ENCODE data around the gene TSPAN10.

Gene TSPAN10

GRCh38 chr17:81636505-81637288, at the start of gene TSPAN10, which contains the start of gene NPLOC4:
Gene TSPAN10 (plus strand): TSS chr17:81637196. CDS start chr17:81642413, 5,217 bp downstream.
Gene NPLOC4 (minus strand): TSS chr17:81637112. CDS start chr17:81636930, 182 bp downstream.
- H3K27me3 Mint-ChIP-seq: peaks cover 4% of the 10 kb centered on the region
- intact Hi-C loops (cut with micrococcal nuclease): loop anchor here (1.0 kb wide), 1 partner anchor 30 kb away; the partner anchor contains the start of genes CCDC137 and OXLD1
- peaks cover 13% of the 10 kb centered on the region for H3K4me1 Mint-ChIP-seq (ENCODE audit: low read depth)
- no peaks in the 10 kb centered on the region for H3K9me3 Mint-ChIP-seq
- peak within 1 kb of the TSS; percentile 83 for H3K4me3 Mint-ChIP-seq
- H3K27ac Mint-ChIP-seq: peak within 1 kb of the TSS; percentile 92
- H3K36me3 Mint-ChIP-seq (ENCODE audit: low read depth): peaks cover 15% of the 10 kb centered on the region

GRCh38 chr17:81589612-81590011, 47.4 kb upstream of the TSPAN10 start:
- H3K36me3 Mint-ChIP-seq (ENCODE audit: low read depth): peaks cover 100% of the 10 kb centered on the region
- H3K4me1 Mint-ChIP-seq (ENCODE audit: low read depth): no peaks in the 10 kb centered on the region
- no peaks in the 10 kb centered on the region for H3K27me3 Mint-ChIP-seq
- intact Hi-C loops (cut with micrococcal nuclease): no loop called here
- no peaks in the 10 kb centered on the region for H3K9me3 Mint-ChIP-seq
- H3K27ac Mint-ChIP-seq: no peak overlapping the region
- no peak overlapping the region for H3K4me3 Mint-ChIP-seq

GRCh38 chr17:81590121-81590520, 46.9 kb upstream of the TSPAN10 start:
- intact Hi-C loops (cut with micrococcal nuclease): no loop called here
- Mint-ChIP-seq H3K9me3 (no peaks in the 10 kb centered on the region), H3K27ac (no peak overlapping the region), H3K4me1 (ENCODE audit: low read depth) (no peaks in the 10 kb centered on the region), H3K4me3 (no peak overlapping the region), H3K36me3 (ENCODE audit: low read depth) (peaks cover 100% of the 10 kb centered on the region), H3K27me3 (no peaks in the 10 kb centered on the region)

- Mint-ChIP-seq H3K27me3 (no peaks in the 10 kb centered on the region), H3K4me3 (no peak overlapping the region), H3K36me3 (ENCODE audit: low read depth) (peaks cover 100% of the 10 kb centered on the region), H3K9me3 (no peaks in the 10 kb centered on the region), H3K4me1 (ENCODE audit: low read depth) (no peaks in the 10 kb centered on the region), H3K27ac (no peak overlapping the region)
- intact Hi-C loops (cut with micrococcal nuclease): no loop called here
These were observed 45.0 kb upstream of the TSPAN10 start for GRCh38 chr17:81591971-81592370.

GRCh38 chr17:81593105-81593871, 43.7 kb upstream of the TSPAN10 start:
- Mint-ChIP-seq H3K27me3 (no peaks in the 10 kb centered on the region), H3K4me3 (no peak overlapping the region), H3K4me1 (ENCODE audit: low read depth) (peaks cover 8% of the 10 kb centered on the region), H3K9me3 (no peaks in the 10 kb centered on the region), H3K36me3 (ENCODE audit: low read depth) (peaks cover 91% of the 10 kb centered on the region), H3K27ac (no peak overlapping the region)
- intact Hi-C loops (cut with micrococcal nuclease): no loop called here

GRCh38 chr17:81599719-81600486, 37.1 kb upstream of the TSPAN10 start:
- no peak overlapping the region for H3K4me3 Mint-ChIP-seq
- H3K4me1 Mint-ChIP-seq (ENCODE audit: low read depth): peaks cover 41% of the 10 kb centered on the region
- H3K27ac Mint-ChIP-seq: no peak overlapping the region
- peaks cover 78% of the 10 kb centered on the region for H3K36me3 Mint-ChIP-seq (ENCODE audit: low read depth)
- H3K27me3 Mint-ChIP-seq: no peaks in the 10 kb centered on the region
- intact Hi-C loops (cut with micrococcal nuclease): loop anchor here (2.0 kb wide), 2 partner anchors 47 to 347 kb away; partner anchors contain the start of gene FAAP100
- H3K9me3 Mint-ChIP-seq: no peaks in the 10 kb centered on the region

- Mint-ChIP-seq H3K27ac (no peak overlapping the region), H3K27me3 (no peaks in the 10 kb centered on the region)
These were observed 35.4 kb upstream of the TSPAN10 start for GRCh38 chr17:81601525-81602120.

GRCh38 chr17:81603846-81604610, 33.0 kb upstream of the TSPAN10 start:
- intact Hi-C loops (cut with micrococcal nuclease): no loop called here
- no peaks in the 10 kb centered on the region for H3K9me3 Mint-ChIP-seq
- no peak overlapping the region for H3K27ac Mint-ChIP-seq
- no peaks in the 10 kb centered on the region for H3K27me3 Mint-ChIP-seq
- peaks cover 26% of the 10 kb centered on the region for H3K4me1 Mint-ChIP-seq (ENCODE audit: low read depth)
- H3K4me3 Mint-ChIP-seq: no peak overlapping the region
- peaks cover 91% of the 10 kb centered on the region for H3K36me3 Mint-ChIP-seq (ENCODE audit: low read depth)

More at GRCh38 chr17:81601525-81602120, 35.4 kb upstream of the TSPAN10 start:
- H3K4me3 Mint-ChIP-seq: no peak overlapping the region
- intact Hi-C loops (cut with micrococcal nuclease): loop anchor here (2.0 kb wide), 1 partner anchor 349 kb away; no protein-coding TSS in a partner anchor
- H3K9me3 Mint-ChIP-seq: no peaks in the 10 kb centered on the region
- H3K4me1 Mint-ChIP-seq (ENCODE audit: low read depth): peaks cover 41% of the 10 kb centered on the region
- peaks cover 76% of the 10 kb centered on the region for H3K36me3 Mint-ChIP-seq (ENCODE audit: low read depth)

- no peaks in the 10 kb centered on the region for H3K9me3 Mint-ChIP-seq
- H3K4me3 Mint-ChIP-seq: no peak overlapping the region
- H3K36me3 Mint-ChIP-seq (ENCODE audit: low read depth): peaks cover 95% of the 10 kb centered on the region
- intact Hi-C loops (cut with micrococcal nuclease): no loop called here
- no peak overlapping the region for H3K27ac Mint-ChIP-seq
- H3K4me1 Mint-ChIP-seq (ENCODE audit: low read depth): no peaks in the 10 kb centered on the region
- H3K27me3 Mint-ChIP-seq: no peaks in the 10 kb centered on the region
These were observed 29.6 kb upstream of the TSPAN10 start for GRCh38 chr17:81607431-81607830.

- Mint-ChIP-seq H3K4me1 (ENCODE audit: low read depth) (no peaks in the 10 kb centered on the region), H3K27ac (no peak overlapping the region), H3K4me3 (no peak overlapping the region), H3K36me3 (ENCODE audit: low read depth) (peaks cover 96% of the 10 kb centered on the region), H3K9me3 (no peaks in the 10 kb centered on the region), H3K27me3 (no peaks in the 10 kb centered on the region)
- intact Hi-C loops (cut with micrococcal nuclease): no loop called here
These were observed 28.9 kb upstream of the TSPAN10 start for GRCh38 chr17:81608082-81608481.

GRCh38 chr17:81608605-81609004, 28.4 kb upstream of the TSPAN10 start:
- intact Hi-C loops (cut with micrococcal nuclease): no loop called here
- H3K9me3 Mint-ChIP-seq: no peaks in the 10 kb centered on the region
- no peak overlapping the region for H3K27ac Mint-ChIP-seq
- peaks cover 96% of the 10 kb centered on the region for H3K36me3 Mint-ChIP-seq (ENCODE audit: low read depth)
- H3K4me3 Mint-ChIP-seq: no peak overlapping the region
- H3K4me1 Mint-ChIP-seq (ENCODE audit: low read depth): no peaks in the 10 kb centered on the region
- H3K27me3 Mint-ChIP-seq: no peaks in the 10 kb centered on the region

- Mint-ChIP-seq H3K36me3 (ENCODE audit: low read depth) (peaks cover 96% of the 10 kb centered on the region), H3K27ac (no peak overlapping the region), H3K27me3 (no peaks in the 10 kb centered on the region), H3K9me3 (no peaks in the 10 kb centered on the region), H3K4me1 (ENCODE audit: low read depth) (peaks cover 5% of the 10 kb centered on the region), H3K4me3 (no peak overlapping the region)
- intact Hi-C loops (cut with micrococcal nuclease): no loop called here
These were observed 27.3 kb upstream of the TSPAN10 start for GRCh38 chr17:81609541-81610311.
